Caco-2 (cell line): ENCODE data around the gene DLG2. TPM values are rescaled to one million over a fixed set of nuclear protein-coding genes. Genes with fewer than 3 reads are reported as not detected.

Experiments used
- BruUV-seq: library from RNA; stranded (reverse); fragments of 400-500 nt; replicated peaks from 2 replicates; lab custom pipeline; 2021; lab: Mats Ljungman, UMichigan
- CTCF ChIA-PET: fragments of 300-600 bp; sonication (Branson Sonifier 250); formaldehyde crosslinking; loops from one replicate; lab custom pipeline; 2022; ENCODE audit warnings: antibody characterized with exemption; lab: Charles Lee
- POLR2A ChIA-PET: fragments of 300-600 bp; sonication (Branson Sonifier 250); formaldehyde crosslinking; loops from one replicate; lab custom pipeline; 2022; ENCODE audit warnings: antibody characterized with exemption; lab: Charles Lee
- DNase-seq, 2 experiments: peaks; one replicate each; pipeline versions ENCODE4 v3.0.0 to v3.0.0-alpha.2; 2020 to 2022
- H3K27me3 ChIP-seq: replicated peaks from 2 replicates; pipeline ENCODE4 v1.6.0; 2011; ENCODE audit warnings: low read length; ENCODE audit not compliant: control insufficient read depth, insufficient read depth
- H3K36me3 ChIP-seq: 2 replicates; pipeline ENCODE4 v1.5.1; 2011; ENCODE audit warnings: low read length; ENCODE audit not compliant: control insufficient read depth, insufficient read depth
- H3K4me1 ChIP-seq: fragments of 250-450 bp; sonication (Bioruptor Pico); 2 replicates; pipeline ENCODE4 v1.5.1; 2020; ENCODE audit warnings: mild to moderate bottlenecking
- H3K4me3 ChIP-seq: 2 replicates; pipeline ENCODE4 v1.5.1; 2011; ENCODE audit warnings: low read depth, mild to moderate bottlenecking, control low read depth, low read length
- H3K9me3 ChIP-seq: fragments of 250-450 bp; sonication (Bioruptor Pico); 2 replicates; pipeline ENCODE4 v1.5.1; 2020; ENCODE audit warnings: mild to moderate bottlenecking, moderate library complexity
- H3K27ac Mint-ChIP-seq: one replicate; pipeline ENCODE4 v1.8.0; 2022; ENCODE audit warnings: mixed read lengths; ENCODE audit not compliant: unreplicated experiment
- H3K27me3 Mint-ChIP-seq: one replicate; pipeline ENCODE4 v1.8.0; 2022; ENCODE audit warnings: mixed read lengths; ENCODE audit not compliant: insufficient read depth, unreplicated experiment
- H3K36me3 Mint-ChIP-seq: one replicate; pipeline ENCODE4 v1.8.0; 2022; ENCODE audit warnings: mild to moderate bottlenecking, mixed read lengths; ENCODE audit not compliant: insufficient read depth, unreplicated experiment
- H3K4me1 Mint-ChIP-seq: one replicate; pipeline ENCODE4 v1.8.0; 2022; ENCODE audit warnings: low read depth, mixed read lengths; ENCODE audit not compliant: unreplicated experiment
- H3K4me3 Mint-ChIP-seq: one replicate; pipeline ENCODE4 v1.8.0; 2022; ENCODE audit warnings: mild to moderate bottlenecking, moderate library complexity, mixed read lengths; ENCODE audit not compliant: unreplicated experiment
- H3K9me3 Mint-ChIP-seq: one replicate; pipeline ENCODE4 v1.8.0; 2022; ENCODE audit warnings: mixed read lengths; ENCODE audit not compliant: unreplicated experiment
- CTCF ChIP-seq, 2 experiments: fragments of 200-600 bp in 1 of 2; IDR thresholded peaks; 1 replicate in 1 of 2; 2 replicates in 1 of 2; pipeline versions ENCODE4 v1.5.1 to v1.8.0; 2011 to 2022; ENCODE audit warnings: antibody characterized with exemption in 1 of 2, control low read depth in 1 of 2, inconsistent platforms in 1 of 2, low read depth in 1 of 2, low read length in 1 of 2, mild to moderate bottlenecking in 1 of 2, moderate library complexity in 1 of 2; ENCODE audit not compliant: insufficient read depth in 1 of 2, severe bottlenecking in 1 of 2, unreplicated experiment in 1 of 2
- intact Hi-C: fragments of 100-400 bp; cut with micrococcal nuclease; formaldehyde crosslinking; loops from one replicate; pipeline ENCODE4 v1.10.0; 2022; ENCODE audit not compliant: unreplicated experiment
- total RNA-seq: library from RNA; stranded (reverse); gene quantifications from 2 replicates; pipeline ENCODE4 v1.2.3, GENCODE V29; 2022

Gene DLG2
- total RNA-seq, 1 experiment from 2014 or later, result 21.6 TPM

- intact Hi-C loops, result no loop called here
- no peaks in the 10 kb centered on the region for H3K36me3 ChIP-seq
- no peaks in the 10 kb centered on the region for H3K27me3 ChIP-seq
- DNase-seq, result no peak
- H3K9me3 ChIP-seq, result no peaks in the 10 kb centered on the region
- CTCF ChIA-PET, result interaction anchor here (1.3 kb wide), 1 partner anchor 46 kb away, joined by 4 read pairs; no protein-coding TSS in a partner anchor
- no peak overlapping the region for H3K27ac Mint-ChIP-seq
- POLR2A ChIA-PET, result no interaction called here
- H3K27me3 Mint-ChIP-seq, result peaks cover 8% of the 10 kb centered on the region
- H3K4me3 ChIP-seq, result no peak overlapping the region
- no peaks in the 10 kb centered on the region for H3K36me3 Mint-ChIP-seq
- H3K4me3 Mint-ChIP-seq, result no peak overlapping the region
- H3K4me1 ChIP-seq, result no peaks in the 10 kb centered on the region
- no peaks in the 10 kb centered on the region for H3K9me3 Mint-ChIP-seq
- no peaks in the 10 kb centered on the region for H3K4me1 Mint-ChIP-seq
- no TSS peak for BruUV-seq
- TF ChIP-seq CTCF (IDR thresholded peaks at IDR 0.05; ENCODE audit: insufficient read depth in 1 of 2, low read depth in 1 of 2, low read length in 1 of 2, severe bottlenecking in 1 of 2, unreplicated experiment in 1 of 2), result no peak
These were observed 1108.4 kb downstream of the DLG2 start for GRCh38 chr11:84518631-84519183.

GRCh38 chr11:84514436-84514835 lies 1112.7 kb downstream of the DLG2 start:
- no peak for DNase-seq
- H3K4me3 Mint-ChIP-seq, result no peak overlapping the region
- no peaks in the 10 kb centered on the region for H3K36me3 Mint-ChIP-seq
- H3K9me3 Mint-ChIP-seq, result no peaks in the 10 kb centered on the region
- Histone ChIP-seq H3K27me3 (no peaks in the 10 kb centered on the region), H3K36me3 (no peaks in the 10 kb centered on the region), H3K4me3 (no peak overlapping the region), H3K9me3 (no peaks in the 10 kb centered on the region), H3K4me1 (no peaks in the 10 kb centered on the region)
- ChIA-PET POLR2A (no interaction called here), CTCF (no interaction called here)
- BruUV-seq, result no TSS peak
- intact Hi-C loops, result no loop called here
- TF ChIP-seq CTCF (IDR thresholded peaks at IDR 0.05; ENCODE audit: insufficient read depth in 1 of 2, low read depth in 1 of 2, low read length in 1 of 2, severe bottlenecking in 1 of 2, unreplicated experiment in 1 of 2), result no peak
- H3K4me1 Mint-ChIP-seq, result no peaks in the 10 kb centered on the region
- no peak overlapping the region for H3K27ac Mint-ChIP-seq
- peaks cover 9% of the 10 kb centered on the region for H3K27me3 Mint-ChIP-seq

GRCh38 chr11:84503503-84503902 lies 1123.6 kb downstream of the DLG2 start:
- Histone ChIP-seq H3K36me3 (no peaks in the 10 kb centered on the region), H3K27me3 (no peaks in the 10 kb centered on the region), H3K9me3 (no peaks in the 10 kb centered on the region), H3K4me1 (no peaks in the 10 kb centered on the region), H3K4me3 (no peak overlapping the region)
- H3K4me3 Mint-ChIP-seq, result no peak overlapping the region
- H3K9me3 Mint-ChIP-seq, result no peaks in the 10 kb centered on the region
- no peak for TF ChIP-seq CTCF (IDR thresholded peaks at IDR 0.05; ENCODE audit: insufficient read depth in 1 of 2, low read depth in 1 of 2, low read length in 1 of 2, severe bottlenecking in 1 of 2, unreplicated experiment in 1 of 2)
- no peaks in the 10 kb centered on the region for H3K36me3 Mint-ChIP-seq
- no peaks in the 10 kb centered on the region for H3K4me1 Mint-ChIP-seq
- H3K27me3 Mint-ChIP-seq, result peaks cover 3% of the 10 kb centered on the region
- CTCF ChIA-PET, result no interaction called here
- no peak overlapping the region for H3K27ac Mint-ChIP-seq
- intact Hi-C loops, result no loop called here
- no peak for DNase-seq
- no TSS peak for BruUV-seq
- POLR2A ChIA-PET, result no interaction called here
